Measurements from ENCODE around the gene FUCA1.
"Not testable (repeated sequence)": the region's sequence is repeated elsewhere in the genome, so short reads cannot be mapped to it uniquely, and the experiment has no call there.

FUCA1 gene

DNA sequence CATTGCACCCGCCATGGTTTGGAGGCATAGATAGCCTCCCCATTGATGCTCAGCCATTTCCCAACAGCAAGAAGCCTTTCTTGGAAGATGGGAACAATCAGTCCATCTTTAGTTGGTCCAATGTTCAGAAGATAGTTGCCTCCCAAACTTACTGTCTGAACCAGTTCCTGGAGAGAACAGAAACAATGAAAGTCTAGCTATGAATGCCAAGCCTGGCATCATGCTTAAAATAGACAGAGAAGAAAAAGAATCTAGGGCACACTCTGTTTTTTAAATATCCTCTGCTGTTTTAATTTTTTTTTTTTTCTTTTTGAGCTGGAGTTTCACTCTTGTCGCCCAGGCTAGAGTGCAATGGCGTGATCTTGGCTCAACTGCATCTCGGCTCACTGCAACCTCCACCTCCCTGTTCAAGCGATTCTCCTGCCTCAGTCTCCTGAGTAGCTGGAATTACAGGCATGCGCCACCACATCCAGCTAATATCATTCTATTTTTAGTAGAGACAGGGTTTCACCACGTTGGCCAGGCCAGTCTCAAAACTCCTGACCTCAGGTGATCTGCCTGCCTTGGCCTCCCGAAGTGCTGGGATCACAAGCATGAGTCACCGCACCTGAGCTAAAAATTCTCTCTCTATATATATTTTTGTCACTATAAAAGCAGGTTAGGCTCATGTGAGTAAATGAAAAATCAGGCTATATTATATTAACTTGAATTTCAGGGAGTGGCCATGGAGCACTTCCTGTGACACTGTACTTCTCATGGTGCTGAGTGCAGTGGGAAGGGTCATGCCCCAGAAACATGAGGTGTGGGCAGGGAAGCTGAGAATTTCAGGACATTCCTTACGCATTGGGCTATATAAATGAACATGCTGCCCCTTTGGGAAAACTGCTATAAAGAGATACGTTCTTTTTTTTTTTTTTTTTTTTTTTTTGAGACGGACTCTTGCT lies 19.1 kb downstream of the FUCA1 start:
- no peaks in the 10 kb centered on the region for H3K27me3 ChIP-seq (ENCODE audit: low read depth, low read length)

DNA sequence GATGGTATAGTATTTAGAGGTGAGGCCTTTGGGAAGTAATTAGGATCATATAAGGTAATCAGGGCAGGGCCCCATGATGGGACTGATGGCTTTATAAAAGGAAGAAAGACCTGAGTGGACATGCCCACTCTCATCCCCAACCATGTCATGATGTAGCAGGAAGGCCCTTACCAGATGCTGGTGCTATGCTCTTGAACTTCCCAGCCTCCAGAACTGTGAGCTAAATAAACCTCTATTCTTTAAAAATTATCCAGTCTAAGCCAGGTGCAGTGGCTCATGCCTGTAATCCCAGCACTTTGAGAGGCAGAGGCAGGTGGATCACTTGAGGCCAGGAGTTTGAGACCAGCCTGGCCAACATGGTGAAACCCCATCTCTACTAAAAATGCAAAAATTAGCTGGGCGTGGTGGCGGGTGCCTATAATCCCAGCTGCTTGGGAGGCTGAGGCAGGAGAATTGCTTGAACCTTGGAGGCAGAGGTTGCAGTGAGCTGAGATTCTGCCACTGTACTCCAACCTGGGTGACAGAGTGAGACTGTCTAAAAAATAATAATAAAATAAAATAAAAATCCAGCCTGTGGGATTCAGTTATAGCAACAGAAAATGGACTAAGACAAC lies 20.5 kb downstream of the FUCA1 start:
- H3K27me3 ChIP-seq (ENCODE audit: low read depth, low read length); H3K9ac ChIP-seq (ENCODE audit: low read length); H3K4me1 ChIP-seq (ENCODE audit: low read length); H2AFZ ChIP-seq (ENCODE audit: low read depth, low read length); H4K20me1 ChIP-seq (ENCODE audit: insufficient read depth, low read length); H3K27ac ChIP-seq (ENCODE audit: low read length); H3K4me3 ChIP-seq (ENCODE audit: low read length); H3K79me2 ChIP-seq (ENCODE audit: low read length); H3K9me3 ChIP-seq (ENCODE audit: insufficient read depth, low read length); H3K4me2 ChIP-seq (ENCODE audit: low read length): not testable (repeated sequence)
- peaks cover 26% of the 10 kb centered on the region for H3K36me3 ChIP-seq (replicated peaks; ENCODE audit: low read depth, low read length)

More for the DNA sequence above, 19.1 kb downstream of the FUCA1 start:
- H2AFZ ChIP-seq (ENCODE audit: low read depth, low read length): no peak overlapping the region
- no peak overlapping the region for H3K4me2 ChIP-seq (ENCODE audit: low read length)
- H3K27ac ChIP-seq (ENCODE audit: low read length): no peak overlapping the region
- H3K79me2 ChIP-seq (ENCODE audit: low read length): no peaks in the 10 kb centered on the region
- no peak overlapping the region for H3K9ac ChIP-seq (ENCODE audit: low read length)
- TF ChIP-seq, protein P1, sequence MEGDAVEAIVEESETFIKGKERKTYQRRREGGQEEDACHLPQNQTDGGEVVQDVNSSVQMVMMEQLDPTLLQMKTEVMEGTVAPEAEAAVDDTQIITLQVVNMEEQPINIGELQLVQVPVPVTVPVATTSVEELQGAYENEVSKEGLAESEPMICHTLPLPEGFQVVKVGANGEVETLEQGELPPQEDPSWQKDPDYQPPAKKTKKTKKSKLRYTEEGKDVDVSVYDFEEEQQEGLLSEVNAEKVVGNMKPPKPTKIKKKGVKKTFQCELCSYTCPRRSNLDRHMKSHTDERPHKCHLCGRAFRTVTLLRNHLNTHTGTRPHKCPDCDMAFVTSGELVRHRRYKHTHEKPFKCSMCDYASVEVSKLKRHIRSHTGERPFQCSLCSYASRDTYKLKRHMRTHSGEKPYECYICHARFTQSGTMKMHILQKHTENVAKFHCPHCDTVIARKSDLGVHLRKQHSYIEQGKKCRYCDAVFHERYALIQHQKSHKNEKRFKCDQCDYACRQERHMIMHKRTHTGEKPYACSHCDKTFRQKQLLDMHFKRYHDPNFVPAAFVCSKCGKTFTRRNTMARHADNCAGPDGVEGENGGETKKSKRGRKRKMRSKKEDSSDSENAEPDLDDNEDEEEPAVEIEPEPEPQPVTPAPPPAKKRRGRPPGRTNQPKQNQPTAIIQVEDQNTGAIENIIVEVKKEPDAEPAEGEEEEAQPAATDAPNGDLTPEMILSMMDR (IDR thresholded peaks at IDR 0.05; ENCODE audit: low read depth, low read length): no peak
- no peak for TF ChIP-seq EZH2phosphoT487 (IDR thresholded peaks at IDR 0.05; ENCODE audit: low read depth)
- H3K4me3 ChIP-seq (ENCODE audit: low read length): no peak overlapping the region
- H3K9me3 ChIP-seq (ENCODE audit: insufficient read depth, low read length): no peaks in the 10 kb centered on the region
- peaks cover 26% of the 10 kb centered on the region for H3K36me3 ChIP-seq (replicated peaks; ENCODE audit: low read depth, low read length)
- H4K20me1 ChIP-seq (ENCODE audit: insufficient read depth, low read length): no peaks in the 10 kb centered on the region
- H3K4me1 ChIP-seq (ENCODE audit: low read length): no peaks in the 10 kb centered on the region

DNA sequence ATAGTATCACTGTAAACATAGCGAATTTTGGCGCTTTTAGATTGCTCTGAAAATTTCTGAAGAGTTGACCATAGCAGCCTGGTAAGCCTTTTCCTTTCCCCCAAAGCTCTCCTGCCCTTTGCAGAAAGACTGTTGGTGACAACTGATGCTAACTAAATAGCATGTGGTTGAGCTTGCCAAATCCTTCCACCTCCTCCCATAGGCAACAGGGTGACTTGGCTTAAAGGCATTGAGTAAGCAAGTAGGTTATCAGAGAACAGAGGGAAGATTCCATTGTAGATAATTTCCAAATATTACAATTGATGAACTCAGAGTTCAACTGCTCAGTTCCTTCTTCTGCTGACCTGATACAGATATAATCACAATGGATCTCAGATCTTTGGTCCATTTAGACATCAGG lies 22.9 kb downstream of the FUCA1 start:
- H3K4me2 ChIP-seq (ENCODE audit: low read length): no peak overlapping the region
- H3K36me3 ChIP-seq (replicated peaks; ENCODE audit: low read depth, low read length): peaks cover 26% of the 10 kb centered on the region
- no peaks in the 10 kb centered on the region for H4K20me1 ChIP-seq (ENCODE audit: insufficient read depth, low read length)
- no peak overlapping the region for H3K4me3 ChIP-seq (ENCODE audit: low read length)
- H2AFZ ChIP-seq (ENCODE audit: low read depth, low read length): no peak overlapping the region
- no peak overlapping the region for H3K27ac ChIP-seq (ENCODE audit: low read length)
- no peaks in the 10 kb centered on the region for H3K79me2 ChIP-seq (ENCODE audit: low read length)
- H3K9me3 ChIP-seq (ENCODE audit: insufficient read depth, low read length): no peaks in the 10 kb centered on the region
- no peak overlapping the region for H3K9ac ChIP-seq (ENCODE audit: low read length)
- H3K4me1 ChIP-seq (ENCODE audit: low read length): no peaks in the 10 kb centered on the region
- no peak for TF ChIP-seq EZH2phosphoT487 (IDR thresholded peaks at IDR 0.05; ENCODE audit: low read depth)
- TF ChIP-seq, protein P1 (IDR thresholded peaks at IDR 0.05; ENCODE audit: low read depth, low read length): no peak
- no peaks in the 10 kb centered on the region for H3K27me3 ChIP-seq (ENCODE audit: low read depth, low read length)

DNA sequence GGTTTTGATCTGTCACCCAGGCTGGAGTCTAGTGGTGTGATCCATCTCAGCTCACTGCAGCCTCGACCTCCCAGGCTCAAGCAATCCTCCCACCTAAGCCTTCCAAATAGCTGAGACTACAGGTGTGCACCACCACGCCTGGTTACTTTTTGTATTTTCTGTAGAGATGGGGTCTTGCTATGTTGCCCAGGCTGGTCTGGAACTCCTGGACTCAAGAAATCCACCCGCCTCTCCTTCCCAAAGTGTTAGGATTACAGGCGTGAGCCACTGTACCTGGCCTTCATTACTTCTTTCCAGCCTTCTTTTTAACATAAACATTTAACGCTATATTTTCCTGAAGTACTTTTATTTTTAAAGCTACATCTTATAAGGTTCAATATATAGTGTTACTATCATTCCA lies 24.4 kb downstream of the FUCA1 start:
- Histone ChIP-seq H3K9me3 (ENCODE audit: insufficient read depth, low read length) (no peaks in the 10 kb centered on the region), H3K36me3 (replicated peaks; ENCODE audit: low read depth, low read length) (peaks cover 24% of the 10 kb centered on the region), H3K27ac (ENCODE audit: low read length) (no peak overlapping the region), H3K27me3 (ENCODE audit: low read depth, low read length) (no peaks in the 10 kb centered on the region), H2AFZ (ENCODE audit: low read depth, low read length) (no peak overlapping the region), H3K9ac (ENCODE audit: low read length) (no peak overlapping the region), H3K4me2 (ENCODE audit: low read length) (no peak overlapping the region), H3K4me3 (ENCODE audit: low read length) (no peak overlapping the region), H4K20me1 (ENCODE audit: insufficient read depth, low read length) (no peaks in the 10 kb centered on the region), H3K79me2 (ENCODE audit: low read length) (no peaks in the 10 kb centered on the region), H3K4me1 (ENCODE audit: low read length) (no peaks in the 10 kb centered on the region)
- TF ChIP-seq, protein P1 (IDR thresholded peaks at IDR 0.05; ENCODE audit: low read depth, low read length): no peak
- no peak for TF ChIP-seq EZH2phosphoT487 (IDR thresholded peaks at IDR 0.05; ENCODE audit: low read depth)
